Femur (tissue), 1 donor: ENCODE results near the gene SYNCRIP.
A peak's percentile ranks its signal among the peaks of the same experiment; 100 is the strongest.
"Not testable (repeated sequence)": the region's sequence is repeated elsewhere in the genome, so short reads cannot be mapped to it uniquely, and the experiment has no call there.

Experiments used
- DNase-seq: peaks from one replicate; pipeline ENCODE4 v3.0.0-alpha.2; 2017

Gene SYNCRIP

DNA sequence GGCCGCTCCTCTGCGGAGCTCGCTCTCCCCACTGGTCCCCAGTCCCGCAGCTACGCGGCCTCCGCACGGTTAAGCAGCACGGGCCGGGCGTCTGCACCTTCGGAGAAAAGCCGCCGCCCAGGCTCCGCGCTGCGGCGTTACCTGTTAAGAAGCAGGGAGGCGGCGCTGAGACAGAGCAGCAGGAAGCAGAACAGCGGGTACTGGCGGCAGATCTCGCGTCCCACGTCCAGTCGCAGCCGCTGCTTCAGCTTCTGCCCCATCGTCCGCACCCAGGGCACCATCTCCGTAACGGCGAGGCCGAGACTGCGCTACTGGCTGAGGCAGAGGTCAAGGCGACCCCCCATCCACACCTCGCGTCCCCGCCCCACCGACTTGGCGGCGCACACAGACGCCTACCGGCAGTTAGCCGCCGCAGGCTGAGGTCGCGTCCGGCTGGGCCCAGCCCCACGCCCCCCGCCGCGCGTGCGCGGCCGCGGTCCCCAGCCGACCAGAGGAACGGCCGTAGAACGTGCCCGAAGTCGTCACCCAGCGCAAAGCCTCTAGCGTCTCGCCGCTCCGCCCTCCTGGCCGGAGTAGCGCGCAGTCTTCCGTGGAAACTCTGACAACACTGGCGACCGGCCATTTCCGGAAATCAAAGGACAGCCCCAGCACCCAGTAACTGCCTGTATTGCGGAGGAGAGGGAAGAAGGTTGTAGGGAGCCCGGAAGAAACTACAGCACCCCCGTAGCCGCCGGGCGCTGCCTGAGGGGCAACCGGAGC, 49.1 kb downstream of the SYNCRIP start, which contains the start of gene SNX14:
Gene SNX14 (minus strand): TSS at position 421 of the 759 bp plus-strand sequence. CDS start 140 bp downstream, at position 281.
- DNase-seq: peak; percentile 97

DNA sequence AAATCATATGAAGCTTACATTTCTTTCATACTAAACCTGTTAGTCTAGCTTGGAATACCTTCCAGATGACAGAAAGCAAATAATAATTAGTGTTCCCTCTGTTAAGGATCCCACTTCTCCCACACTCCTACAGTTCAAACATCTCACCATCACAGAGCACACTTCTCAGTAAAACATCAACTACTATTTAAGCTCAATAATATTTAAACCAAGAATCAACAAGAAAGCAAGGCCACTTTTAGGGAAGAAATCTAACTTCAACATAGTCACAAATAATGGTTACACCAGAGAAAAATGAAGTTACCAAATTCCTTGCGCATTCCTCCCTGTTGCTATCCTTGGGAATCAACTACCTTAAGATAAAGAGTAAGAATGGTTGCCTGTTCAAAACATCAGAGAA, 50.7 kb downstream of the SYNCRIP start:
- no peak for DNase-seq

DNA sequence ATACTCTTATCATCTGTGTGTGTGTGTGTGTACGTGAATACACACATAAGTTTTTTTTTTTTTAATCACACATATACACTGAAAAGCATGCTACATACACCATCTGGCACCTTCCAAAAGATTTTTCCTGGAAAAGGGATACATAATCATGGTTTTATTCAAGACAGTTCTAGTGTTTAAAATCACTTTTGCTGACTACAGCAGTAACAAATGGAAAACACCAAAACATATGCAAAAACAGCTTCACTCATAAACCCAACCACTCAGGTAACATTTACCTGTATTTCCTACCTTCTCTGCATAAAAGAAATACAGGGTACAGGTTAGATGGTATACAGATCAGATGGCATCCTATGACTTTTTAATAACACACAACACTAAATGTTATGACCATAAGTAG, 51.5 kb downstream of the SYNCRIP start:
- DNase-seq: no peak

DNA sequence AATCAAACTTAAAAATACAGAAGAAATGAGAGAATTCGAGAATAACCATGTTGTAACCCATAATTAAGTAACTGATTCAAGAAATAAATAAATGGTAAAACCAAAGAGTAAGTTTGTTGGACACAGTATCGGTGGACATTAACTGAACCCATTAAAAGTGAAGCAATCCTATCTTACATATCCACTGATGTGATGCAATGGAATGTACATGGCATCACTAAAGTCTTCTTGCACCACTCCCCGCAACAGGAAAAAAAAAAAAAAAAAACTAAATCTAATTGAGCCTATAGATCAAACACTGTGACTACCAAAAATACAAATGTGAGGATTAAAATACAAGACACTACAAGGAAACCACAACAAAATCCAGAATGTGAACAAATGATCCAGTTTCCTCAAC, 56.9 kb downstream of the SYNCRIP start:
- DNase-seq: no peak

DNA sequence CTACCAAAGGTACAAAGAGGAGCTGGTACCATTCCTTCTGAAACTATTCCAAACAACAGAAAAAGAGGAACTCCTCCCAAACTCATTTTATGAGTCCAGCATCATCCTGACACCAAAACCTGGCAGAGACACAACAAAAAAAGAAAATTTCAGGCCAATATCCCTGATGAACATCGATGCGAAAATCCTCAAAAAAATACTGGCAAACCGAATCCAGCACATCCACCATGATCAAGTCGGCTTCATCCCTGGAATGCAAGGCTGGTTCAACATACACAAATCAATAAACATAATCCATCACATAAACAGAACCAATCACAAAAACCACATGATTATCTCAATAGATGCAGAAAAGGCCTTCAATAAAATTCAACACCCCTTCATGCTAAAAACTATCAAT, 59.9 kb downstream of the SYNCRIP start:
- not testable (repeated sequence) for DNase-seq

DNA sequence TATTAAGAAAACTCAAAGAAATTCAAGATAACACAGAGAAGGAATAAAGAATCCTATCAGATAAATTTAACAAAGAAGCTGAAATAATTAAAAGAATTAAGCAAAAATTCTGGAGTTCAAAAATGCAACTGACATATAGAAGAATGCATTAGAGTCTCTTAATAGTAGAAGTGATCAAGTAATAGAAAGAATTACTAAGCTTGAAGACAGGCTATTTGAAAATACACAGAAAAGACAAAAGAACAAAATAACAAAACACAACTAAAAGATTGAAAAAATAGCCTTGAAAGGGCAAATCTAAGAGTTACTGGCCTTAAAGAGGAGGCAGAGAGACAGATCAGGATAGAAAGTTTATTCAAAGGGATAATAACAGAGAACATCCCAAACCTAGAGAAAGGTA, 61.1 kb downstream of the SYNCRIP start:
- no peak for DNase-seq

DNA sequence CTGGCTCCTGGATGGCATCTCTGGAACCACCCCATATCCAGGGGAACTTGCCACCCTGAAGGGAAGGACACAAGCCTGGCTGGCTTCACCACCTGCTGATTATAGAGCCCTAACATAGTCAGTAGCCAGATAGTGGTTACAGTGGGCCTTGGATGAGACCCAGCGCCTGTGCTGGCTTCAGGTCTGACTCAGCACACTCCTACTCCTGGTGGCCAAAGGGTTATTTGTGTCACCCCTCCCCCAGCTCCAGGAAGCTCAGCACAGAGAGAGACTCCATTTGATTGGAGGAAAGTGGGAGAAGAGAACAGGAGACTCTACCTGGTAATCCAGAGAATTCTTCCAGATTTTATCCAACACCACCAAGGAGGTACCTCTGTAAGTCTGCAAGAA, 61.8 kb downstream of the SYNCRIP start:
- no peak for DNase-seq

DNA sequence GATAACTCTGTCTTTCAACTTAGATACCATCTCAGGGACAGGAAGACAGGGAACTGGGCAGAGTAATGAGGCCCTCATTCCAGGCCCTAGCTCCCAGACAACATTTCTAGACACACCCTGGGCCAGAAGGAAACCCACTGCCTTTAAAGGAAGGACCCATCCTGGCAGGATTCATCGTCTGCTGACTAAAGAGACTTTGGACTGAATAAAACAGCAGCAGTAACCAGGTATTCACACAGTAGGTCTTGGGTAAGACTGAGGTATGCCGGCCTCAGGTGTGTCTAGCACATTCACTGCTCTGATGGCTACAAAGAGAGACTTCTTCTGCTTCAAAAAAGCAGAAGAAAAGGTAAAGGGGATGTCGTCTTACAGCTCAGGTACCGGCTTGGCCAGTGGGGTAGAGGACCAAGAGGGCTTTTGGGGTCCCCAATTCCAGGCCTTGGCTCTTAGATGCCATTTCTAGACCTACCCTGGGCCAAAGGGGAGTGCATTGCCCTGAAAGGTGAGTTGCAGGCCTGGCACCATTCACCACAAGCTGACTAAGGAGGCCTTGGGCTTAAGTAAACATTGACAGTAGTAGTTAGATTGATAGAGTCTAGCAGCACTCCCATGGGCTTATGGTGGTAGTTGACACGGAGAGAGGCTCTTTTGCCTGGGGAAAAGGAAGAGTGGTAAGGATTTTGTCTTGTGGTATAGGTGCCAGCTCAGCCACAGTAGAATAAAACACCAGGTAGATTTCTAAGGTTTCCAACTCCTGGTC, 62.4 kb downstream of the SYNCRIP start:
- DNase-seq: no peak

DNA sequence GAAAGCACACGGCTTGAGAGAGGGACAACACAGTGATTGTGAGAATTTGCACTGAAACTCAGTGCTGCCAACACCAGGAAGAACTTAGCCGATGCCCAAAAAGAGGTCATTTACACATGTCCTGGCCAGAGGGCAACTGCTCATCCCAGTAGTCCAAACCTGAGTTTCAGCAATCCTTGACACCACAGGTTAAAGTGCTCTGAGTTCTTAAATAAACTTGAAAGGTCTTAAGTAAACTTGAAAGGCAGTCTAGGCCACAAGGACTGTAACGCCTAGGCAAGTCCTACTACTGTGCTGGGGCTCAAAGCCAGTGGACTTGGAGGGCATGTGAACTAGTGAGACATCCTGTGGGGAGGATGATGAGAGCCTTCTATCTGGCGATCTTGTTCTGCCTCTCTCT, 63.1 kb downstream of the SYNCRIP start:
- no peak for DNase-seq

DNA sequence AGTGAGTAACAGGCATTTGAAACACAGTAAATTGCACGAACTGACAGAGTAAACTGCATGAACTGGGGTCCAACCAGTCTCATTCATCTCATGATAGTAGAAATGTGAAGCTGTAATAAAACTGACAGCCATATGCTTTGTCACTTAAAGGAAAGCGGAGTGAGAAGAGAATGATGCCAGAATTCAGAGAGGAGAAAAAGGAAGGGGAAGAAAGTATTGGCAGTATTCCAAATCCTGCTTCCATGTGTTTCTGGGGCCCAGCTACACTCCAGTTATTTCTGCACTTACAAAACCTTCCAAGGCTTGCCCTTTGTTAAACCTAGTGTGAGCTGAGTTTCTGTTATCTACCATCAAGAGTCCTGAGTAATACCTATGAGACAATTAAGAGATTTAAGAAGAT, 66.2 kb downstream of the SYNCRIP start:
- no peak for DNase-seq

DNA sequence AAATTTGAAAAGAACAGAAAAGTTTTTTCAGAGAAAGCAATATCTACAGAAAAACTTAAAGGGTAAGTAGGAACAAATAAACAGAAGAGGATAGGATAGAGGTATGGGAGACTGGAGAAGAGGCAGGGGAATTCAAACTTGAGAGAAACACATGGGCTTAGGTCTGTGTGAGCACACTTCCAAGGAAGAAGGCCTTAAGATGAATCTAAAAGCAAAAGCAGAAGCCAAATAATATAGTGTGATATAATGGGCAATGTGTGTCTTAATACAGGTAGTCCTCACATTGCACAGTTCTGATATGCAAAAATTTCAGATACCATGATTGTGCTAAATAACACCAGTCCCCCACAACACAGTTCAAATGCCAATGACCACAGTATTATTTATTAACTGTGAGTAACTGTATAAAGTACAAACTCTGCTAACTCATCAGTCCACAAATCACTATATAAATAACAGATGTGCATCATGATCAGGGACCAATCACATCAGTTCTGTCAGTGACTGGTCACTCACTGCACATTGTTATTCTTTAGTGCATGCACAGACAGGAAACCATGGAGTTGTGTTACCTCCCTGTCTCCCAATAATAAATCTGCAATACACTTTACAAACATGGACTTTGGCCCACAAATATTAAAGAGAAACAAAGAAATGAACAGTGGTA, 67.6 kb downstream of the SYNCRIP start:
- DNase-seq: no peak

DNA sequence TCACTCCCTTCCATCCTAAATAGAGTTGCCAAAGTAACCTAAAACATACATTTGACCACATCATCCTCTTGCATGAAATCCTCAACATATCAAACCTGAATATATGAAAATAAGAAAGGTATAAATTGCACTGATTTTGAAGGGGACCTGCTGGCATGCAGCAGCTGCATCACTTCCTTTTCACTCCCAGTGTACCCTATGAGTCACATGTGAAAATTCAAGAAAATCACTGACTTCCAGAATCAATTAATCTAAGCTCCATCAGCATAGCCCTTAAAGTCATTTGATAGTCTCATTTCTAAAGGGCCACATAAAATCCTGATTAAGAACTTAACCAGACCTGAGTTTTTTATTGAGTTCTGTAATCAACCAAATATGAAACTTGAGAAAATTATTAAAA, 73.4 kb downstream of the SYNCRIP start:
- DNase-seq: no peak

DNA sequence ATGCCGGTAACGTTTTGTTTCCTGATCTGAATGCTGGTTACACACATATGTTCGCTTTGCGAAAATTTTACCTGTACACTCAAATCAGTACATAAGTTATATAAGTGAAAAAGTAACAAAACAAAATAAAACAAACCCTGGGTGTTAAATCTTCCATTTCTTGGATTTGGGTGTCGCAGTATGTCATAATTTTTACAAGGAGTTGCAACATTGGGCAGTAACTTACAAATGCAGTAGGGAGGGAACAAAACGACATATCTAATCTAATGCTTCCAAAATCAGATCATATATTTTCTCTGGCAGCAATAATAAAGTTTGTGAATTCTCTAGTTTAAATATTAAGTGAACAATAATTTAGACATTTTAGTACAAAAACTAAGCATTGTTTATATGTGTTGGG, 74.3 kb downstream of the SYNCRIP start:
- DNase-seq: no peak

DNA sequence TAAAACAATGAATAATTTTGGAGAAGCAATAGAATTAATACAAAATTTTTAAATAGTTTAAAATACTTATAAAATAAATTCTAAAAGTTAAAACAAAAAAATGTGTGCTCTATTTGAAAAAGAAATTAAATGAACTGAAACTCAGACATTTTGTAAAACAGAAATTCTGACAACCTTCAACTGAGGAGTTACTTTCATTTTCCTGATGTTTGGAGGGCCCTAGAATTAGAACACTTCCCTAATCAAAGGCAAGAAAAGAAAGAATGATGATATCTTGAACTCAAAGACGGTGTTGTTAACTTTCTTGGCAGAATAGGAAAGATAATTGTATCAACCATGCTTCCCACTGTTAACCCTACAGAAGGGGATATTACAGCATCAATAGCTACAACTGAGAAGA, 77.0 kb downstream of the SYNCRIP start:
- DNase-seq: no peak

DNA sequence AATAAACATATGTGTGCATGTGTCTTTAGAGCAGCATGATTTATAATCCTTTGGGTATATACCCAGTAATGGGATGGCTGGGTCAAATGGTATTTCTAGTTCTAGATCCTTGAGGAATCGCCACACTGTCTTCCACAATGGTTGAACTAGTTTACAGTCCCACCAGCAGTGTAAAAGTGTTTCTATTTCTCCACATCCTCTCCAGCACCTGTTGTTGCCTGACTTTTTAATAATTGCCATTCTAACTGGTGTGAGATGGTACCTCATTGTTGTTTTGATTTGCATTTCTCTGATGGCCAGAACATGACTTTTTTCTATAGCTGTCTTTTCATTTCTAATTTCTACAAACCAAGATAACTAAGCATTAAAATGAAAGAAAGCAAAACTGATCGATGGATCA, 78.5 kb downstream of the SYNCRIP start:
- not testable (repeated sequence) for DNase-seq
